ENCODE measurements around the gene SCAANT1. TPM values are rescaled to one million over a fixed set of nuclear protein-coding genes. Genes with fewer than 3 reads are reported as not detected.

SCAANT1 gene
- total RNA-seq, 1 experiment from 2014 or later, result not detected

DNA sequence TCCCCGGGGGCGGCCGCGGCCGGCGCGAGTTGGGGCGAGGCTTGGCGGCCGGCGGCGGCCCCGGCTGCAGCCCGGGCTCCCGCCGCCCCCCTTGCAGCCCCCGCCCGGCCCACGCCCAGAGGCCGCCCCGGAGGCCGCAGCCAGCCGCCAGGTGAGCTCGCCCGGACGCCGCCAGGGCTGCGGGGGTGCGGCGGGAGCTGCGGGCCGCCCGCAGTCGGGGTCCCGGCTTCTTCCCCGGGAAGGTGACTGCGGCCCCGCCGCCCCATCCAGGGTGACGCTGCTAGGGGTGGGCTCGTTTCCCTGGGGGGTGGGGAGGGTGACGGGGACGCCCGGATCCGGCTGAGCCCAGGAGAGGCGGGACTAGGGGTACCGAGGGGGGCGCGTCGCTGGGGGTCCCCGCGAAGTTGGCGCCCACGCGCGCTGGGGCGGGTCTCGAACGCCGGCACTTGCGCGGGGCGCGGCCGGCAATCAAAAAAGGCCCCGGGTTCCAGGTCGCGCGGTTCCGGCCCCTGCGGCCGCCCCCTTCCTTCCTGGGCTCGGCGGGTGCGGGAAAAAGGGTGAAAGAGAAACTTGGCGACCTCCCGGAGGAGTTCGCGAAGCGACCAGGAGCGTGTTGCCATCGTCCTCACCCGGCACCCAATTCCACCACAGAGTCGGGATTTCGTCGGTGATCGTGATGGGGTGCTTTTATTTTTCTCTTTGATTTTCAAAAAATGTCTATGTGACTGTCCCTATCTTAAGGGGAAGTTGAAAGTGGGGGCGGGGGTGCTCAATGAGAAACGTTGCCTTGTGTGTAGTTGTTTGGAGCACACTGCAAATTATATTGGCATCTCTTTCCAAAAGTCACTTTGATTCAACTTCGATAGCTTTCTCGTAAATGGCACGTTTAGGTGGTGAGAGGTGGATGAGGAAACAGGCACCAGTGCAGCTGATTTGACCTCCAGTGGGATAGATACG, 47.9 kb downstream of the SCAANT1 start:
- DNase-seq (ENCODE audit: low spot score), result peak; percentile 23

DNA sequence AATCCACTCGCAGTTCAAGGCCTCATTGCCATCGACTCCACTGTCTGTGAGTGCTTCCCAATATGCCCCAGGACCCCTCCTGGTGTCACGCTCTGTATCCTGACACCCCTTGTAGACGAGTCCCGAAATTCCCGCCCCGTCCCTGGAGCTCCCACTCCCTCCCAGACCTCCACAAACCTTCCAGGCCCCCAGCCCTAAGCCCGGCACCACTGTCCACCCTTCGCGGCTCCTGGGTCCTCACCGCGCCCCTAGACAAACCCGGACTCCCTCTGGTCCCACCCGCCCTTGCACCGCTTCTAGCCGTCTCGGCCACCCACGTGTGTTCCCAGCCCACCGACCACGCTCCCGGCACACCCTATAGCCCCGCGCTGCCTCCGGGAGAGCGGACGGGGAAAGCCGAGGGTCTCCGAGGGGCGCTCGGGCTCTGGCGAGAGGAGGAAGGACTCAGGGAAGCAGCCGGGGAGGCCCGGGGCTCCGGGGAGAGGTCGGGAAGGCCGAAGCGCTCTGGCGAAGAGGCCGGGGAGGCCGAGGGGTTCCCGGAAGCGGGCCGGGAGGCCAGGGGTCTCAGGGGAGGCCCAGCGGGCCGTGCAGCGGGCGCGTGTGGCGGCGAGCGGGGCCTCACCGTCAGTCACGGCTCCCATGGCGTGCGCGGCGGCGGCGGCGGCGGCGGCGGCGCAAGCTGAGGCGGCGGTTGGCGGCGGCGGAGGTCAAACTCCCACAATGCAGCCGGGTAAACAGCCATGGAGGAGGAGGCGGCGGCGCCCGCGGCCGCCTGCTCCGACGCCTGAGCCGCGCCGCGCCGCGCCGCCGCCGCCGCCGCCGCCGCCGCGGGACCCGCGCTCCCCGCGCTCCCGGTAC, 48.8 kb downstream of the SCAANT1 start, which contains the start of the genes ATXN7 and THOC7:
Gene ATXN7 (plus strand): TSS at position 718 of the 858 bp plus-strand sequence. CDS start 48,732 bp downstream, outside the sequence.
Gene THOC7 (minus strand): TSS at position 656 of the 858 bp plus-strand sequence. CDS start 15 bp downstream, at position 641.
- DNase-seq (ENCODE audit: low spot score), result peak; percentile 34

DNA sequence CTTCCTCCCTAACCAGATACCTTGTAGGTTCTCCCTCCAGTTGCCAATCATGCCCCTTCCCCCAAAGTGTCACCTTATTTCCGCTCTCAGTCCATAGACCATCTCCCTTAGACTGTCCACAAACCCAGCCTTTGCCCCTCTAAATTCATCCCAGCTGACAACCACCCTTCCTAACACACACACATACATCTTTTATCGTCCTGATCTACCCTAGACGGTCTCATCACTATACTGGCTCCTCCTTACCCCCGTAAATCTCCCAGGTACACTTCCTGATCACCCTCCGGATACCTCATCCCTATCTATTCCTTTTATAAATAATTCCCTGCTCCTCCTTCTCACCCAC, 49.4 kb downstream of the SCAANT1 start:
- DNase-seq (ENCODE audit: low spot score), result no peak

Small RNA genes within 50 kb of the gene (small RNA-seq; reads per million reads assigned to genes)
- gene SCAANT1, result not detected

Other genes starting within 250 kb of the SCAANT1 start
- not detected in 2 replicates for gene C3orf49, start 93.1 kb downstream of the SCAANT1 start, total RNA-seq (2014; rRNA removed; shearing (Covaris generic))
- gene THOC7, start 48.6 kb downstream of the SCAANT1 start, total RNA-seq (2014; rRNA removed; shearing (Covaris generic)), result 25.6 and 26.1 TPM in 2 replicates
- 3.0 and 6.3 TPM in 2 replicates for gene ATXN7, start 48.5 kb downstream of the SCAANT1 start, total RNA-seq (2014; rRNA removed; shearing (Covaris generic))
- 58.1 and 61.8 TPM in 2 replicates for gene PSMD6, start 111.1 kb upstream of the SCAANT1 start, total RNA-seq (2014; rRNA removed; shearing (Covaris generic))